HG03060 (cell line): ENCODE measurements around the gene SBF2.

Experiments
- ATAC-seq: cut with Tn5 transposase; IDR thresholded peaks from one replicate; pipeline ENCODE4 v1.9.1; 2021; ENCODE audit warnings: low read depth, moderate number of reproducible peaks; ENCODE audit not compliant: unreplicated experiment

The SBF2 gene

DNA sequence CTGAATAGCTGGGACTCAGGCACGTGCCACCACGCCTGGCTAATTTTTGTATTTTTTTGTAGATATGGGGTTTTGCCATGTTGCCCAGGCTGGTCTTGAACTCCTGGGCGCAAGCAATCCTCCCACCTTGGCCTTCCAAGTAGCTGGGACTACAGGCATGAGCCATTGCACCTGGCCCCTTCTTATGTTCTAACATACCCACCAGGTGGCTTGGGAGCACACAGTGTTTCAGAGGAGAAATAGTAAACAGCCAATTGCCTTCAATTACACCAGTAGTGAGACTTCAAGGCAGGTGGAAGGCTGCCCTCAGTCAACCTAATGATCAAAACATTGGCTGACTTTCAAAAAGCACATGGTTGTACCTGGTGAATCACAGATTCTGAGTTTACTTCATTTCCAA, 462.9 kb downstream of the SBF2 start:
- ATAC-seq: no peak

DNA sequence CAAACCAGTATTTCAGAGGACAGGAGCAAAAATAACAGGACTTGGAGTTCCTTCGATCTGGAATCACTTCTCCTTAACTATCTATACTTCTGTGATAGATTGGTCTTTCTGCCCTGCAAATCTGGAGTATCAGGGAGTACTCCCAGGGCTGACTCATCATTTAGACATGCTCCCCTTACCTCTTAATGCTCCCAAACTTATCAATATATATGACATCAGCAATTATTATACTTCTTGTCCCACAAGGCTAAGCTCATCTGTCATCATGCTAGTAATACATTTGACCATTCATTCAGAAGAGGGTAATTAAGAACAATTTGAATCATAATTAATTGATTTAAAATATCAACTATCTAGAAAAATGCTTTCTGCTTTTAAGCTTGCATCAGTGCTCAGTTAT, 466.3 kb downstream of the SBF2 start:
- no peak for ATAC-seq

DNA sequence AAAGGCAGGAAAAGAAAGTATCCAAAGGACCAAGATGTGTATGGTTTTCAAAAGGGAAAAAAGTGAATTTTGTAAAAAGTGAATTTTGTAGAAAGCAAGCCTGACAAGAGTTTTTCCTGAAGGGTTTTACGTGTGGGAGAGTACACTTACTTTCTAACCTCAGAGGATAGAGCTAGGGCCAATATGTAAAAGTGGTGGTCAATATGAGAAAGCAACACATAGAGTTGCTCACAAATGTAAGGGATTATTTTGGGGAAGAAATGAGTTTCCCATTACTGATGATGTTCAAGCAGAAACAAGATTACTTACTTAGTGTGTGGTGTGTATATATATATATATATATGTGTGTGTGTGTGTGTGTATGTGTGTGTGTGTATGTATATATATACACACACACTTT, 467.6 kb downstream of the SBF2 start:
- ATAC-seq: no peak

DNA sequence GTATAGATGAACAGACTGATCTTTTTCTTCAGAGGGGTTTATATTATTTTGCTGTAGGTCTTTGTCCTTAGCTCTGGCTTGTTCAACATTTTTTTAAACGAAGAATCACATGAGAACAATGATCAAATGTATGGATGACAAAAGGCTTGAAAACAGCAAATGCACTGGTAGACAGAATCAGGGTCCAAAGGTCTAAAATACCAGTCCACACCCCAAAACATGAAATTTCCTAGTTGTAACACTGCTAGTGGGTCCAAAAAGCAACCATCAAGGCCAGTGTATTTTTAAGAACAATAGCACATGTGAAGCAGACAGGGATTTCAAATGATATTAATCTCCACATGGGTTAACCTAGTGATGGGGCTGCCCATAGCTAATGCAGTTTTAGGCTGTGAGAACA, 468.1 kb downstream of the SBF2 start:
- no peak for ATAC-seq

DNA sequence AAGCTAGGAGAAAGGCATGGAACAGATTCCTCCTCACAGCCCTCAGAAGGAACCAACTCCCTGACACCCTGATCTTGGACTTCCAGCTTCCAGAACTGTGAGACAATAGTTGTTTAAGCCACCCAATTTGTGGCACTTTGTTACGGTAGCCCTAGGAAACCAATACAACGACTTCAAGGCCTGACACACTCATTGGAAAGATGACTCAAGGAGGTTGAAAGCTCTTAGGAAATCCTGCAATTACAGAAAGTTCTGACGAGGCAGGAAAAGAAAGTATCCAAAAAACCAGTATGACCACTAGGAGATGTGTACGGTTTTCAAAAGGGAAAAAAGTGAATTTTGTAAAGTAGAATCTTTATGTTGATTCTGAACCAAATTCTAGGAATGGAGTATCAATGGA, 468.7 kb downstream of the SBF2 start:
- no peak for ATAC-seq

DNA sequence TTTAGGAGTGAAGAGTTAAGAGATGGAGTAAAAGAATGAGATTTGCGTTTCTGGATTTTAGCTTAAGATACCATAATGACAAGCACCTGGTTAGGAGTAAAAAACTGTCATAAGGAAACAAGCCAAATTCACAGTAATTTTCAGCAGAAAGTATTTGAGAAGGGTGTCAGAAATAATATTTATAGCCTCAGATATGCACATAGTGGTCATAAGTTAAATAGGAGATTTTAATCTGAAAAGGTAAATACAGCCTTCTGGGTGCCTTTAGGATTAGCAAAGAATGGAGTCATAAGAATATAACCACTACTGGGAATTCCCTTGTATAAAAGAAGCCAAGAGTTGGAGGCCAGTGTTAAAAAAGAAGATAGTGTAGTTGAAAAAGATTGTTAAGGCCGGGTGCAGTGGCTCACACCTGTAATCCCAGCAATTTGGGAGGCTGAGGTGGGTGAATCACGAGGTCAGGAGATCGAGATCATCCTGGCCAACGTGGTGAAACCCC, 470.1 kb downstream of the SBF2 start:
- no peak for ATAC-seq

DNA sequence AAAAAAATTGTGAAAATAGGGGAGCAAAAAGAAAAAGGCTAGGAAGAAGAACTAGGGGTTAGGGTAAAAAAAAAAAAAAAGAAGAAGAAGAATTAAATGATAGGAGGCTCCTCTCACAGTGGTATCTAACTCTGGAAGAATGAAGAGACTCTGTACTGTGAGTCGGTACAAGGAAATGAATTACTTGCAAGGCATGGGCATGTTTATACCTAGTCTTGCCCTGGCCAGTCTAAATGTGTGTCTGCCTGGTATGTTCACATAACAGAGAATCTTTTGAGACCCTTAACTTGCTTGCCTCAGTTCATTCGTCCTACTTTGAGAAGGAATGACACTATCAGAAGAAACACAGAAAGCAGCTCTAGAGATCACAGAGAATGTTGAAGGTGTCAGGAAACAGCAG, 470.6 kb downstream of the SBF2 start:
- no peak for ATAC-seq

DNA sequence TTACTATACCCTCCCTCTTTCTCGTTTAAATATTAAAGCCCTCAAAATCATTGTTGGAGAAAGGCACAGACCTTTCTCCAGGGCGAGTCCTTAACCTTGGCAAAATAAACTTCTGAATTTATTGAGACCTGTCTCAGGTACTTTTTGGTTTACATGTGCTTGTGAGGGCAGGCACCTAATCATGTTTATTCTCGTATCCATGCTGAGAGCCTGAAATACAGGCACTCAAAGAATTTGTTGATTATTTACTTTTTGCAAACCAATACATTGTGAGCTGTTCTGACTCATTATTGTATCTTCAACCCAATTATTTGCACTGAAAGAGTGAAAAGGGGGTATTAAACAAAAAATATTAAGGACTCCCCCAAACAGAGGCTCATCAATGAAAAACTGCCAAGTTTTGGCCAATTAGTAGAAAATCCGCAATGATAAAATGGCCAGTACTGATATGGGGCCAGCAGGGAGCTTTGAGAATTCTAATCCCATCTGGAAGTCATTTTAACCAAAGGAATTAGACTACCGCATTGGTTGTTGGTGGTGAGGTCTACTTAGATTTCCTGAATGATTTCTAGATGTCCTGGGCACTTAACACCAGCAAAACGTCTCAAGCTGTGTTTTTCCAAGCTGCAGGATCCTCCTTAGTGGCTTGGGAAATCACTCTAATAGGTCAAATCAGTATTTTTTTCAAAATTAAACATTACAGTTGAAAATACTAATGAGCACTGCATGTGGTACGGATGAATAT, 472.8 kb downstream of the SBF2 start:
- no peak for ATAC-seq

DNA sequence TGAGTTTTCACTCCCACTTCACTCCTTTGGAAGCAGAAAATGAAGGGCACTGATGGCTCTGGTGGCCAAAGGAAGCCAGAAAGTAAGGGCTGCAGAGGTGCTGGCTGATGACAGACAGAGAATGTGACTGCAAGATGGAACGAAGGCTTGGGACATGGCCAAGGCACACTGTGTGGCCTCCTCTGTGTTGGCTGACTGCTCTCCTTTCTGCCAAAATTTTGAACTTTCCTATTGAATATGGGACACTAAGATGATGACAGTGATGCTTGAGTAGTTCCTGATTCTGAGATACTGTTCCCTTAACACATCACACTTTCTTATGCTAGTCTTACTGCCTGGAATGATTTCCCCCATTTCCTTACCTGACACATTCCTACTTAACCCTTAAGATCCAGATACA, 473.8 kb downstream of the SBF2 start:
- no peak for ATAC-seq

DNA sequence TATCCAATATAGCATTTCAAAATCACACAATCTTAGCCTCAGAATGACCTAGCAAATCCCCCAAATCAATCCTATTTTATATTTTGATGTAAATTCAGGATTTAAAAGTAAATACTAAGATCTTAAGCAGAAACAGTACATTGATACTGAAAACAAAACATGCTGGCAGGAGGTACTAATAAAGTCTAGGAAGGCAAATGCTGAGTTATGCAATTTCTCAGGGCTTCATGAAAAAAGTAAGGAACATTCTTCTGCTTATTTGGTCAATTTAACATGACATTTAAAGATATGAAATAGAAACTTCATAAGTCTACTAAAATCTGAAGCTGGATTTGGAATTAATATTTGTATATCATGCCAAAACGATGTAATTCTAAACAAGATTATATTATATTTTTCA, 476.8 kb downstream of the SBF2 start:
- ATAC-seq: no peak

DNA sequence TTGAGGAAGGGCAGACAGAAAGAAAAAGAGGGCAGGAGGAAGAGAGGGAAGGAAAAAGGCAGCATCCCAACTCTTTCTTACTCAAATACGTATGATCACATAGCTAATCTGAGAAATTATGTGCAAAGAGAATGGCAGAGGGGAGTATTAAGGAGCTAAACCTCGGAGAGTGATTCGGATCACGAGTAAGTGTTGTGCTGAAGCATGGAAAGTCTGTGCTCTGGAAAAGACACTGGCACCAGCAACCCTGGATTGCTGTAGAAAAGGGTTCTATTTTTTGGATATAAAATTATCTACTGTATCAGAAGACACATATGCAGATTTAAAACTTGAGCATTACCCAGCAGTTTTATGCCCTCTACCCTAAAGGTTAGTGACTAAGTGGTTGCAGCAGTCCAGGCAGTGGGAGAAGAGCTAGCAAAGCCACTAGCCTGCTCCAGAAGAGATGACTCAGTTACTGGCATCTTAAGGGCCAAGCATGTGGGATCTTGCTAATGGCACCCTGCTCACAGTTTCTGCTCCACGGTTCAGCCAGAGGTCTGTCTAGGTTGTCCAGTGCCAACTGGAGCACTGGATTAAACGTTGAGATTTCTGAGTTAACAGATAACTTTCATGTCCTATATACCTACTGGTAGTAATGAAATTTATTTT, 478.4 kb downstream of the SBF2 start:
- no peak for ATAC-seq

DNA sequence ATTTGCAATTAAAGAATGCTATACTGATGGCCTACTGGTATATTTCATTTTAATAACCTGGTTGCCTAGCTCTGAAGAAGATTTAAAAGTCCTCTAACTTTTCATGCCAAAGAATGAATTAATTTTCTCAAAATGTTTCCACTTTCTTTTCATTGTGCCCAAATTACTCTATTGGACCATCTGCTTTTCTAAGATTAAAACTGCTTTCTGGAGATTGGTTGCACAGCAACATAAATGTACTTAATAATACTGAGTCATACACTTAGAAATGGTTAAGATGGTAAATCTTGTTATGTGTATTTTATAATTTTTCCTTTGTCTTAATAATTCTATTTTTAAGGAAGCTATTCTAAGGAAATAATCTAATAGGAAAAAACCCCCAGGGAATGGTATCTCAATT, 479.9 kb downstream of the SBF2 start:
- no peak for ATAC-seq

DNA sequence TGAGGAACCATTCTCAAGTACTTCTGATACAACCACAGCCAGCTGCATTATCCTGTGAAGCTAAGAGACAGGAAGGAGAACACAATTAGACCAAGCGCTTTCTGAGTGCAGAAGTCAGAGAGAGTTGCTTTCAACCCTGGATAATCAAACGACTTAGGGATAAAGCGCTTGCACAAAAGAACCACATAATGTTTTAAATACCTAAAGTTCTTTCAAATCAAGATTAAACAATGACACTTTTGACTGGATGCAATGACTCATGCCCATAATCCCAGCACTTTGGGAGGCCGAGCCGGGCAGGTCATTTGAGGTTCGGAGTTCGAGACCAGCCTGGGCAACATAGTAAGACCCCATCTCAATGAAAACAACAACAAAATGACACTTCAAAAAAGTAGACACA, 485.1 kb downstream of the SBF2 start:
- ATAC-seq: no peak

DNA sequence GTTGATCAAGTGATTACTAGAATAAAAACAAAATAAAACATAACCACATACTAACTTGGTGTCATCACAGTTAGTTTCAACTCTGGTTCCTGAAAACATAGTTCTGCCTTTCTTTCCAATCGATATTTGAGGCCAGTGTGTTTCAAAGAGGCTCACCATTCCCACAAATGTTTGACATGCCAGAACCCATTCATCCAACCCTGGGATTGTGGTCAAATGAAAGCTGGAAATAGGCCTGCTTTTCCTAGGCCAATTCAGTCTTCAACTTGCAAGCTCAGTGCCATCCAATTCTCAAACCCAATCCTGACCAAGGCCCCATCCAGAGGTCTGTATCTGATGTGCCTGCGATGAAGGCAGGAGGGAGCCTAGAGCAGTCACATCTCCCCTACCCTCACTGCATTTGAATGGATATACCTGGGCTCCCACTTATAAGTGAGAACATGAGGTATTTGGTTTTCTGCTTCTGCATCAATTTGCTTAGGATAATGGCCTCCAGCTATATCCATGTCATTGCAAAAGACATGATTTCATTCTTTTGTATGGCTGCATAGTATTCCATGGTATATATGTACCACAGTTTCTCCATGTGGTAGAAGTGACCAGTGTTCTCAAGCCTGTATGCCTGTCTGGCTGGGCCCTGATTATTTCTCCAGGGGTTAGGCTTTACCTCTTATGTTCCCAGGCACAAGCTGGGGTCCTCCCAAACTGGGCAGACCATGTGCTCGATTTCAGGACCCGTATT, 486.9 kb downstream of the SBF2 start:
- no peak for ATAC-seq

DNA sequence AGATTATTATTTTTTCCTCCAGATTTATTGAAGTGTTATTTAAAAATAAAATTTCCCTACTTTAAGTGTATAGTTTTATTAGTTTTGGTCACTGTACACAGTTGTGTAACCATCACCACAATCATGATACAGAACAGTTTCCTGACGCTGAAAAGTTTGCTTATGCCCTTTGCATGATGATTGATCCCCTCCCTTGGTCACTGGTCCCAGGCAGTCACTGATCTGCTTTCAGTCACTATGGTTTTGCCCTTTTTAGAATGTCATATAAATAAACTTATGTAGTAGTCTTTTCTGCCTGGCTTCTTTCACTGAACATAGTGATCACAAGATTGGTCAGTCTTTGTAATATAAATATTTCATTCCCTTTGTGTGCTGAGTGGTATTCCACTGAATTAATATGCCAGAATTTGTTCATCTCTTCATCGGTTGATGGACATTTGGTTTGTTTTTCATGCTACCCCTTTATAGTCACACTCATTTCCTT, 489.6 kb downstream of the SBF2 start:
- ATAC-seq: no peak

DNA sequence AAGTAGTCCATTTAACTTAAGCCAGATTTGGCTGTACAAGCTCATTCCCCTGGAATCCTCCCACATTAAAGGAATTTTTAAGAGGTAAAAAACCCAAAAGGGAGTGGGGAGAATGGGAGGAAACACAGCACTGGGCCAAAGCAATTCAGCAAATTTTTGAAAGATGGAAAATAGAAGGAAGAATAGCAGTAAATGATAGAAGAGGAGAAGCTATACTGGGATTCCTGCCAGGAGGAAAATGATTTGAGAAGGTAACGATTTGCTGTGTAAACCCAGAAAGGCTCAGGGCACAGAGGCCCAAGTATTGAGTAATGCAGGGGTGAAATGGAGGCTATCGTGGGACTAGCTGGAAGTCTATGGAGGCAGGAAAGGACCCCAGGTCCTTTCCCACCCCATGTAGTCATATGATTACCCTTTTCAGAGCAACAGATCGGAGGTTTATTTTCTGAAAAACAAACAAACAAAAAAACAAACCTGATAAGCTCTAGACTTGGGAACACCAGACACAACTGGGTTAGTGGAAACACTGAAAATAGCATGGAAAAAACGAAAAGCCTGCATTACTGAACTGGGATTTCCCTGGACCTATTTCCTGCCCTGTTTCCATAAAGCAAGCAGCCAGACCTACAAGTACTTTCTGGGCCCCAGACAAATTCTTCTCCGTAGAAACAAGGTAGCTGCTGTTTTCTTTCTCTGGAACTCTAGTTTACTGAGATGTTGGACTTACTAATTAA, 490.2 kb downstream of the SBF2 start:
- ATAC-seq: no peak

DNA sequence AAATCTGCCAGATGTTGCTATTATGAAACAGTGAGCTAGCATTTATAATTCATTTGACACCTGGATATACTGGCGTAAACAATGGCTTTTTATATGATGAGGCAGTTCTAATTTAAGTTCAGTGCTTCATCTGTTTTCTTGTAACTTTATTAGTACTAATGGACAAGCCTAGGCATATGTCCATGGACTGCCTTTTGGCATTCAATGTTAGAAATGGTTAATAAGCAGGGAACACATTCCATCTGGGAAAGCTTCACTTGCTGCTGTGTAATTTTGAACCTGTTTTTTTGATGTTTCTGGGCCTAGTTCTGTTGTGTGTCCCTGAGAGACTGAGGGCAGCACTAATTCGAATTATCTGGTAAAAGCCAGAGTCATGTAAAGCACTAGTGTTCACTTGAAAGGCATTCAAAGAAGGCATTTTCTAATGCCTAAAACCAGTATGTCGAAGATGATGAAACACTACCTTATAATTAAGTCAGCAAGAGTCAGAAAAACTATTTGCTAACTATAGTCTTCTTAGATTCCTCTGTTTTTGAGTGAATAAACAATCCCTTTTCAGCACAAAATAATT, 491.6 kb downstream of the SBF2 start:
- no peak for ATAC-seq

DNA sequence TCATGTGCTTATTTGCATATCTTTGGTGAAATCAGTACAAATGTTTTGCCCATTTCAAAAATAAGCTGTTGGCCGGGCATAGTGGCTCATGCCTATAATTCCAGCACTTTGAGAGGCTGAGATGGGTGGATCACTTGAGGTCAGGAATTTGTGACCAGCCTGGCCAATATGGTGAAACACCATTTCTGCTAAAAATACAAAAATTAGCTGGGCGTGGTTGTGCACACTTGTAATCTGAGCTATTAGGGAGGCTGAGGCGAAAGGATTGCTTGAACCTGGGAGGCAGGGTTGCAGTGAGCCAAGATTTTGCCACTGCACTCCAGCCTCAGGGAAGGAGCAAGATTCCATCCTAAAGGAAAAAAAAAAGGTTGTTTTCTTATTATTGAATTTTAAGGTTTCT, 494.1 kb downstream of the SBF2 start:
- ATAC-seq: no peak

DNA sequence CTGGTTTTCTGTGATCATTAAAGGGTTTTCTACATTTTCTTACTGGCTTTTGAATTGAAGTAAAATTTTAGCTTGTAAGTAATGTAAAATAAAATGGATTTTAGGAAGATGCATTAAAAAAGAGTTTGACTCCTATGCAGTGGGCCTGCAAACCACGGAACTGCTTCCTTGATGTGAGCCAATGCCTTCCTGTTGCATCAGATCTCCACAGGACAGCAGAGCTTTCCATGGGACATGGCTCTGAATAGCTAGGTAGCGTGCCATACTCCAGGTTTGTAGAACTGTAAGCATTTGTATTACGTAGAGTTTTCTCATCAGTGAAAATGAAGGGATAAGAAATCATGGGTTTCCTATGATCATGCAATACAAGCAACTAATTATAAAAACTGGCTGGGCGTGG, 496.7 kb downstream of the SBF2 start:
- ATAC-seq: no peak

DNA sequence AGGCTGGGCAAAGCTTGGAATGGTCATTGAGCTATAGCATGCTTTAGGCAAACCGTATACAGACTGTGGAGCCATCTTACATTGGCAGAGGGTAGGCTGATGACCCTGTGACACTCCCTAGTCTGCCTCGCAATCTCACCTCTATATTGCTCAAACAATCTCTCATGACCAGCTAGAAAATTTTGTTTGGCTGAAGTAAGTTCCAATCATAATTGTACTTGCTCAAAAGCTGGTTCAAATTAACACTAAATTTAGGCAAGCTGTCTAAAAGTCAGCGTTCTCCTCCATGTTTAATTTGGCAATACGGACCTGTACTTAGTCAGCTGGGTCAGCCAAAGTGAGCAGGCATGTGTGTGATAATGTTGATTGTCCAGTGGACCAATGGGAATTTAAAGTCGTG, 497.2 kb downstream of the SBF2 start:
- ATAC-seq: no peak
